ENCODE data around the gene KLK2.

KLK2 gene

DNA sequence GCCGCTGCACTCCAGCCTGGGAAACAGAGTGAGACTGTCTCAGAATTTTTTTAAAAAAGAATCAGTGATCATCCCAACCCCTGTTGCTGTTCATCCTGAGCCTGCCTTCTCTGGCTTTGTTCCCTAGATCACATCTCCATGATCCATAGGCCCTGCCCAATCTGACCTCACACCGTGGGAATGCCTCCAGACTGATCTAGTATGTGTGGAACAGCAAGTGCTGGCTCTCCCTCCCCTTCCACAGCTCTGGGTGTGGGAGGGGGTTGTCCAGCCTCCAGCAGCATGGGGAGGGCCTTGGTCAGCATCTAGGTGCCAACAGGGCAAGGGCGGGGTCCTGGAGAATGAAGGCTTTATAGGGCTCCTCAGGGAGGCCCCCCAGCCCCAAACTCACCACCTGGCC is at the start of gene KLK2:
KLK2 (plus strand) TSS at position 384 of the 400 bp plus-strand sequence. CDS start 35 bp downstream, outside the sequence.
- no peak for FAIRE-seq

DNA sequence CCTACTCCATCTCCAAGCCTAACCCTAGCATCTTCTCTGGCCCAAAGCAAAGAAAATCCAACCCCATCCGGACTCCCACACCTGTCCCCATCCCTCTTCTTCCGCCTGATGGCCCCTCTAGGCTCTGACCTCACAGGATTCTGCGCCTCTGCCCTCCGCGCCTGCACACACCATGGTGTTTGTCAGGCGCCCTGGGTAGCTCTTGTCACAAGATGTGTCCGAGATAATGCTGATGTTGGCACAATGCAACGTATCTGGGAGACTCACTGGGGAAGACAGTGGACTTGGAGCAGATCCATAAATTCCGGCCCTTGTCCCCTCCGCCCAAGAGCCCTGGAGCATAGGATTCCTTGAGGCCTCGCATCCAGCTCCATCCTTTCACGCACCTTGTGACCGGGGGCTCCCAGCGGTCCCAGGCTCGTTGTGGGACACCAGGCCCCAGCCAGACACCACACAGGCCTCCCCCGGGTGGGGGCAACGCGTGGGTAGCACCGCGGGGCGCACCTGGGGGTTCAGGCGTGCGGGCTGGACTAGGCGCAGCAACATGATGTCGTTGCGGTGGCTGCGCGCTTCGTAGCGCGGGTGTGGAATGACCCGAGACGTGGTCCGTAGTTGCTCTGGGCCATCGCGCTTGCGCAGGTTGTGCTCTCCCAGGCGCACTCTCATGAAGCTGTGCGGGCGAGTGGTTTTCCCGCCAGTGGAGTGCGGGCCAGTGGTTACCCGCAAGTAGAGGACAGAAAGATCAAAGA is 46.6 kb upstream of the KLK2 start:
- FAIRE-seq = no peak

DNA sequence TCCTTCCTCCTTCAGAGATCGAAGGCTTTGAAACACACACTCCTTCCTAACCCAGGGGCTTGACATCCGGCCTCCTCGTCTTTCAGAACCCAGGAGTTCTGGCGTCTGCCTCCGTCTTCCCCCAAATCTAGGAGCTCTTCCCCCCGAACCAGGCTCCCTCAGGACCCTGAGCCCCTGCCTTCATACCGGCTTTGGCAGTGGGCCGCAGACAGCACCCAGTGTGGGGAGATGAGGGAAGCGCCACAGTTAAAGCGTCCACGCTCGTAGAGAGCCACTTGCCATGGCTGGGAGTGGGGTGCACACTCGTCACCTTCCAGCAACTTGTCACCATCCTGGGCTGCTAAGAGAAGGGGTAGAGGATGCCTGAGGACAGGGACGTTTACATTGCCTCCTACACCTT is 45.8 kb upstream of the KLK2 start:
- FAIRE-seq = no peak

DNA sequence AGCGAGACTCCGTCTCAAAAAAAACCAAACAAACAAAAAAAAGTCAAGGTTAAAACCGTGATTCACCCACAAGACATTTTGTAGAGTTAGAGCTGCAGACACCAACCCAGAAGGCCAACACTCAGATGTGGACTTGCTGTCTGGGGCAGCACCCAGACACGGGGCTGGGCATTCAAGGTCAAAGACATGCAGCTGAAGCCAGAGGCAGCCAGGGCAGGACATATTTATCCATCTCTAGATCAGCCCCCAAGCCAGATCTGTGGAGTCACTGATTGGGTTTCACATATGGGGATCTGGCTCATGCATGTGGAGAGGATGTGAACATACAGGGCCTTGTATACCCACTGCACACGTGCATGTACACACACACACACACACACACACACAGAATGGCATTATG is 43.4 kb upstream of the KLK2 start:
- no peak for FAIRE-seq

DNA sequence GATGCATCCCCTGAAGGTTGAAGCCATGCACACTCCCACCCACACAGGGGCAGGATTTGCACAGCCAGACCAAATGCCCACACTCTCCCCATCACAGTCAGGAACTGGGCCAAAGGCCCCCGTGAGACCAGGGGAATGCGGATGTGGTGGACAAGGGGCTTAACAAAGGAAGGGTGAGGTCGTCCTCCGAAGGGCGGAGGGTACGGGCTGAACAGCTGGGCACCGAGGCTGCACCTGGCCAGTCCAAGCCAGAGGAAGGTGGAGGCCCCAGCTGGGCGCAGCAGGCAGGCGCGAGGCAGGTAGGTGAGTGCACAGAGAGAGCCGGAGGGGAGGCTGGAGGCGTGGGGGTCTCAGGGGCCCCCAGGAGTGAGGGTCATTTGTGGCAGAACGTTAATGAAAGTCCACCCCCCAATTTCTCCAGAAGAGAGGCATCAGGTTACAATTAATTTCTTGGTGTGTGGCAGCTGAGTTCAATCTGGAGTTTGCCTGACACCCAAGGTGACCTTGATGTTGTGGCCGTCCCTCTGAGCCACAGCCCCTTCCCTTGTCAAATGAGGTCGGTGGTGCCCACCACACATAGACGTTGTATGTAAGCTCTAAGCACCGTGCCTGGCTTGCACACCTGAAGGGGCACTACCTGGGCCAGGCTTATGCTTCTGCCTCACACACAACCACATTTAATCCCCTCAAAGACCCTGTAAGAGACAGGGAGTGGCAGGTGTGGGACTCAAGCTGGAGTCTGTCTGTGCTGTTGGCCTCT is 42.8 kb upstream of the KLK2 start:
- FAIRE-seq = no peak

DNA sequence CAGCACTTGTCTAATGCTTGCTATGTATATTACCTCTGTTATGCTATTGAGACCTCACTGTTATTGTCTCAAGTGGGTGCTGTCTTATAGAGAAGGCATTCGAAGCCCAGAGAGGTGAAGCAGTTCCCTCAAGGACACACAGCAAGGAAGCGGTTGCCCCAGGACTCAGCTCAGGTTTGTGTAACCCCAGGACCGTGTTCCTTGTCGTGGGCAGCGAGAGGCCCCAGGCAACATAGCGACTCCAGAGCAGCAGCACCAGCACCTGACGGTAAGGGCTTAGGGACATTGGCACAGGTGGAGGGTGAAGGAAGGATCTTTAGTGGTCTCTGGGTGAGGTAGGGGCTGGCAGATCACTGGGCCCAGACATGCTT is 42.2 kb upstream of the KLK2 start:
- FAIRE-seq = no peak

DNA sequence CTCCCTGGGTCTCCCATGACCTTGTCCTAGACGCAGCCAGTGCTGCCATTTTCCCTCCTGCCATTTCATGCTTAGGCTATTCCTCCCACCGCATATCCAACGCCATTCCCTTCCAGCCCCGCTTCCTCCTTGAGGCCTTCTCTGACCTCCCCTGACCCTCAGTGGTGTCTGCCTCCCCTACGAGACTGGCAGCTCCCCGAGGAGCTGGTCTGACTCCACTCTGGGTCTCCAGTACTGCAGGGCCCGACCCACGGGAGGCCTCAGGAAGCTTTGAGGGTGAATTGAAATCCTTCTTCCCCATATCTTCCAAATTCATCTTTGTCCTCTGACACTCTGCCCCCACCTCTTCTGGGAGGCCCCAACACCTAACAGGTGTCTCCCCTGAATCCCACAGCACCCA is 40.6 kb upstream of the KLK2 start:
- no peak for FAIRE-seq

DNA sequence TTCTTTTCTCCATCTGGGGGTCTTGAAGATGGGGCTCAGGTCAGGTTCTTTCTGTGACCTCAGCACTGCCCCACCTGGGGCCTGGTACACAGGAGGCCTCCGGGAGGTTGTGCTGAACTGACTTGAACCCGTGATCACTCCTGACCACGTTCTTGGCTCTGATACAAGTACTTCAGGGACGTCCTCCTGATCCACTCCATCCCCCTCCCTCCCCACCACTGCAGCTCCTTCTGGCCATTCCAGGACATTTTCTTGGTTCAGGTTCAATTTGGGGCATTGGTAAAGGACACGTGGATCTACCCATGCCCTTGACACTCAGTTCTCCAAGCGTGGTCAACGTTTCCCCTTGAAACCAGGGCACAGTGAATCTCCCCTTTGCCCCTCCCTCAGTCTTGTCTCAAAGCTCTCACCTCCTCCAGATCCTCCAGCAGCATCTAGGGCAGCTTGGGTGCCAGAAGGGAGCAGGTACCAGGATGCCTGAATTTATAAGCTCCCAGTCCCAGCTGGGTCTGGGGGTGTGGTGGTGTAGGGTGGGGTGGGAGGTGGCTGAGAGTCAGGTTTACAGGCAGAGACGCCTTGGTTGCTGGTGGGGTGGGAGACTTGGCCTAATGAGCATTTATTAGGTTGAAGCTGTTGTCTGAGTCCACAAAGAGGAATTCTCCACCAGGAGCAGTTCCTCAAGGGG is 40.0 kb upstream of the KLK2 start, which contains the start of gene KLK15:
KLK15 (minus strand) TSS at position 458 of the 685 bp plus-strand sequence. CDS start 2,082 bp downstream, outside the sequence.
- no peak for FAIRE-seq

DNA sequence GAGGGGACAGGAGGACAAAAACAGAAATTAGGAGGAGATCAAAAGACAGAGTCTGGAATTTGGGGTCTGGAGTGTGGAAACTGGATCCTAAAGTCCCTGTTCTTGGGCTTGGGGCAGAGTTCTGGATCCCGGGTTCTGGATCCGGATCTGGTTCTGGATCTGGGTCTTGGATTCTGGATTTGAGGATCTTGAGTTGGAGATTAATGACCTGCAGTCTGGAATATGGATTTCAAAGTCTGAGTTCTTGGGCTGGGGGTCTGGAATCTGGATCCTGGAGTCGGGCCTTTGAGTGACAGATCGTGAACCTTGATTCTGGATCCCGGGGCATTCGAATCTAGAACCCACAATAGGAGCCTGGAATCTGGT is 39.5 kb upstream of the KLK2 start:
- no peak for FAIRE-seq

DNA sequence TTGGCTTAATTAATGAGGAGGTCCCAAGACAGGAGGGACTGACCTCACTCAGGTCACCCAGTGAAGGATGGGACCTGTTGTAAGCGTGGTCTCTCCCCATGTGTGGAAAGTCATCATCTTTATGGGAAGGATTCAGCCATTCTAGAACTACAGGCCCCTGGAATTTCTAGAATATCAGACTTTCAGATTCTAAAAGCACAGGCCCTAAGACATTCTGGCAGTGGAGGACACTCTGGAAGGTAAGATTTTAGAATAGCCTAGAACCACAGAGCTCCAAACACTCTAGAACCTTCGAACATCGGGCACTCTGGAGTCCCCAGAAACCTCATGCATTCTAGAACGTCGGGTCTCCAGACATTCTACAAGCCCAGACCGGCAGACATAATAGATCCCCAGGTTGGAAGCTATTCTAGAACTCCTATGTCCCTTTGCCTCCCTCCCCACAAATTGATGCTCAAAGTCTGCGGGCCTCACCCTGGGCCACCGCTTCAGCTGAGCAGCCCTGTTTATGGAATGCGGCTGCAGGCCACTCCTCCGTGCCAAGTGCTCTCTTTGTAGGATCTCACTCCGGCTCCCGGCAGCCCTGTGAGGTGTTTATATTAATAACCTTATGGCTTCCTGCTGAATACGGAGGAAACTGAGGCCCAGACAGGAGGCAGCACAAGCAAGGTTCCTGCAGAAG is 38.0 kb upstream of the KLK2 start:
- no peak for FAIRE-seq

DNA sequence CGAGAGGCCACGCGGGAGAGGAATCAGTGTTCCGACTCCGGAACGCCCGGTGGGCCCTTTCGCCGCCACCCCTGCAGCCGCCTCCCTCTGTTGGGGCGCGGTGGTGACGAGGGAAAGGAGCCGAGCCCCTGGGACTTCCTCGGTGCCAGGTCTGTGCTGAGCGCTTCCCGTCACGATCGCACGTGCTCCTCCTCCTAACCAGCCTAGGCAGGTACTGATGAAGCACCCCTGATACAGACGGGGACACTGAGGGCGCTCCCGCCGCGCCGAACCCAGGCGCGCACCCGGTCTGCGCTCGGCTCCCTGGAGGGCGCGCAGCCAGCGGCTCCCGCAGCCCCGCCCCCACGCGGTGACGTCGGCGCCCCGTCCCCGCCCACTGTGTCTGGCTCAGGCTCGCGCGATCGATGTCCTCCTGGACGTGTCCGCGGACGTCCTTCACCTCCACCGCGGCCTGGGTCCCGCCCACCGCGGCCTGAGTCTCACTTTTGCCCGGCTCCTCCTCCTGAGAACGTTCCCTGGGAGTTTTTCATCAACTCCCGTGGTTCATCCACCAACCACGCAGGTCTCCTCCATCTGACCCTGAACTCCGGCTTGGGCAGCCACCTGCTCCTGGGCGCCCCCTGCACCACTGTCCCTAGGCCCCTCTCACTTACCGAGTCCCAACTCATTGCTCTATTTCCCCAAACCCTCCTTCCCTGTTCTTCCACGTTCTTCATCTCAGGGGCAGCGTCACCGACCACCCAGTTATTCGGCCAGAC is 37.3 kb upstream of the KLK2 start:
- FAIRE-seq = no peak

DNA sequence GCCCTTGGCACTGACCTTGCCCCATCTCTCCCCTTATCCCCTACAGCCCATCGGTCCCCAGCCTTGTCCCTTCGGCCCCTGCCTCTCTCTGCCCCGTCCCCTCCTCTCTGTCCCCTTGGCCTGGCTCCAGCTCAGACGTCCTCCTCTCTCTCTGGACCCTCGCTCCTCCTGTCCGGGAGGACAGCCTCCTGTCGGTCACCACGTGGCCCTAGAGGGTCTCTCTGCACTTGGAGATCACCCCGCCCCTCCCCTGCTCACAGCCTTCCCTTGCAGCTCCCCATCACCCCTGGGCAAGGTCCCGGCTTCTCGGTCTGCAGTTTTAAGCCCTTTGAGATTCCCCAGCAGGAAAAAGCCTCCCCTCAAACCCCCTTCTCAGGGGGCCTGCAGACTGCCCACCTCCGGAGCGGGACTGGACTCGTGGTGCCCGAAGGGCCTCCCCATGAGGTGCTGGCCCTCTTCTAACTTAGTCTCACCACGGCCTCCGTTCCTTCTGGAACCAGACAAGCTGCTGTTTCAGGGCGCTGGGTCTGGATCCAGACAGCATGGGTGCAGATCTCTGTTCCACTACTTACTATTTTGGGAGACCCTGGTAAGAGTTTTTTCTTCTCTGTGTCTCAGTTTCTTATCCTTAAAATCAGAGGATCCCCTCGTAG is 36.6 kb upstream of the KLK2 start:
- no peak for FAIRE-seq

DNA sequence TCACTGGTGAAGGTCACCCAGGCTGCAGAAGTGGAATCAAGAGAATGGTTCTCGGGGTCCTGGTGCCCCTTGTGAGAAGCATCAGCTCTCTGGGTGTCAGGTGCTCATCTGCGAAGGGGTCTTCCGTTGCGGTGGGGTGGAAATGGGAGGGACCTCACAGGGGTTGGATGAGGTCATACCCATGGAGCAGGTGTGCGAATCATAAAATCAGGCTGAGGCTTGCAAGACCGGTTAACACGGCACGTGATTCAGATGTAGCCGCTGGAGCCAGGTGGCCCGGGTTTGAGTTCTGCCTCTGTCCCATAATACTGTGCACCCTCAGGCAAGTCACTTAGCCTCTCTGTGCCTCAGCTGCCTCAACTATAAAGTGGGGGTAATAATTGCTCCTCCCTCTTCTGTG is 35.9 kb upstream of the KLK2 start:
- no peak for FAIRE-seq

DNA sequence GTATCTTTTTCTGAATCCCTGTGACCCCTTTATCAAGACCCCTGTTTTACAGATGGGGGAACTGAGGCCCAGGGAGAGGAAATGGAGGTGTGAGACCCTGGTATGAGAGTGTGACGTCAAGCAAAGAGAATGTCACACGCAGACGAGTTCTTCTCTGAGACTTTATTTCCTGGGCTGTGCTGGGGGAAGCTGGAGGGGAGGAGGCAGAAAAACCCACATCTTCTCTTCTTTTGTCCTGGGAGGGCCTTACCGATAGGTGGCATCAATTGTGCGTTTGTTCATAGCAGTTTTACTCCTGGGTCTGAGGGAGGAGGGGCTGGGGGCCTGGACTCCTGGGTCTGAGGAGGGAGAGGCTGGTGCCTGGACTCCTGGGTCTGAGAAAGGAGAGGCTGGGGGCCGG is 35.0 kb upstream of the KLK2 start:
- no peak for FAIRE-seq

DNA sequence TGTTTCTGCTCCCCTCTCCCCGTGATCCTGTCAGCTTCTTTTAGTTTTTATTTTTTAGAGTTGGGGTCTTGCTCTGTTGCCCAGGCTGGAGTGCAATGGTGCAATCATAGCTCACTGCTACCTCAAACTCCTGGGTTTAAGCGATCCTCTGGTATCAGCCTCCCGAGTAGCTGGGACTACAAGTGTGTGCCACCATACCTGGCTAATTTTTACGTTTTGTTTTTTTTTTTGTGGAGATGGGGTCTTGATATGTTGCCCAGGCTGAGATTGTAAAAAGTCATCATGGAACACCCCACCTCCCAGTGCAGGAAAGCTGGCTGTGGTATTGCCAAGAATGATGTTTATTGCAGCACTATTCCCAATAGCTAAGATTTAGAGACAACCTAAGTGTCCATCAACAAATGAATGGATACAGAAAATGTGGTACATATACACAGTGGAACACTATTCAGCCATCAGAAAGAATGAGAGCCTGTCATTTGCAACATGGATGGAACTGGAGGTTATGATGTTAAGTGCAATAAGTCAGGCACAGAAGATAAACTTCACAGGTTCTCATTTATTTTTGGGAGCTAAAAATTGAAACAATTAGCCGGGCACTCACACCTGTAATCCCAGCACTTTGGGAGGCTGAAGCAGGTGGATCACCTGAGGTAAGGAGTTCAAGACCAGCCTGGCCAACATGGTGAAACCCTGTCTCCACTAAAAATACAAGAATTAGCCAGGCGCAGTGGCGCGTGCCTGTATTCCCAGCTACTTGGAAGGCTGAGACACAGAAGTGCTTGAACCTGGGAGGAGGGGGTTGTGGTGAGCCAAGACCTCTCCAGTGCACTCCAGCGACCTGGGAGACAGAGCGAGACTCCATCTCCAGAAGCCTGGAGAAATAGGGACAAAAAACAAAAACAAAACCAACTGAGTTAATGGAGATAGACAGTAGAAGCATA is 33.3 kb upstream of the KLK2 start:
- FAIRE-seq = no peak

DNA sequence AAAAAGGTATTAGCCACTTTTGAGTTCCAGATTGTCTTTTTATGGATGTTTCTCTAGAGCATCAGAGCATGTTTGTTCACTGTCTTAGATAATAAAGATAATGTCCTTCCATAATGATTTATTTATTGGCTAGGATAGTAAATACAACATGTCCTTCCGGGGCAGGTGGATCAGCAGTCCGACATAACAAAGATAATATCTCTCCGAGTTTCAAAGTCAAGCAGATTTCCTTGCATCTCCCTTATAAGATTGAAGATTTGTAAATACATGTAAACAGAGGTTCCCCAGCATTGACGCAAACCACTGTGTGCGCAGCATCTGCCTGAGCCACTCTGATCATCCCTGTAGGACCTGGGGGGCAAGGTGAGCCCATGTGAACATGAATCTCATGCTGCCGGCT is 31.1 kb upstream of the KLK2 start:
- FAIRE-seq = no peak

DNA sequence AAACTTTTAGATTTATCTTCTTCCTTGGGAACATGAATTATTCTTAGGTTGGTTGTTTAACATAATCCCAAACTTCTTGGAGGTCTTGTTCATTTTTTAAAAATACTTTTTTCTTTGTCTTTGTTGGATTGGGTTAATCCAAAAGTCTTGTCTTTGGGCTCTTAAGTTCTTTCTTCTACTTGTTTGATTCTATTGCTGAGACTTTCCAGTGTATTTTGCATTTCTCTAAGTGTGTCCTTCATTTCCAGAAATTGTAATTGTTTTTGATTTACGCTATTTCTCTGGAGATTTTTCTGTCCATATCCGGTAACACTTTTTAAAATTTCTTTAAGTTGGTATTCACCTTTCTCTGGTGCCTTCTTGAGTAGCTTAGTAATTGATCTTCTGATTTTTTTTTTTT is 30.0 kb upstream of the KLK2 start:
- FAIRE-seq = no peak

DNA sequence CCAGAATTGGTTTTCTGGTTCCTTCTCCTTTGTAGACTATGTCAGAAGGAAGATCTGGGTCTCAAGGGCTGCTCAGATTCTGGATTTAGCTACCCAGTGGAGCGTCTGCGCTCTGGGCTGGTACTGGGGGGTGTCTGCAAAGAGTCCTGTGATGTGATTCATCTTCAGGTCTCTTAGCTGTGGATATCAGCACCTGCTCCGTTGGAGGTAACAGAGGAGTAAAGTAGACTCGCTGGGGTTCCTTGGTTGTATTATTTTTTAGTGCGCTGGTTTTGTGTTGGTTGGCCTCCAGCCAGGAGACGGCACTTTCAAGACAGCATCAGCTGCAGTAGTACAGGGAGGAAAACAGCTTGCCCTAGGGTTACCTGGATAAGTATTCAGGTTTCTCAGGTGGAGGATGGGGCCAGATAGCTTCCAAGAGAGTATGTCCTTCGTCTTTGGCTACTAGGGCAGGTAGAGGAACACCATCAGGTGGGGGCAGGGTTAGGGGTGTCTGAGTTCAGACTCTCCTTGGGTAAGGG is 29.5 kb upstream of the KLK2 start:
- no peak for FAIRE-seq

DNA sequence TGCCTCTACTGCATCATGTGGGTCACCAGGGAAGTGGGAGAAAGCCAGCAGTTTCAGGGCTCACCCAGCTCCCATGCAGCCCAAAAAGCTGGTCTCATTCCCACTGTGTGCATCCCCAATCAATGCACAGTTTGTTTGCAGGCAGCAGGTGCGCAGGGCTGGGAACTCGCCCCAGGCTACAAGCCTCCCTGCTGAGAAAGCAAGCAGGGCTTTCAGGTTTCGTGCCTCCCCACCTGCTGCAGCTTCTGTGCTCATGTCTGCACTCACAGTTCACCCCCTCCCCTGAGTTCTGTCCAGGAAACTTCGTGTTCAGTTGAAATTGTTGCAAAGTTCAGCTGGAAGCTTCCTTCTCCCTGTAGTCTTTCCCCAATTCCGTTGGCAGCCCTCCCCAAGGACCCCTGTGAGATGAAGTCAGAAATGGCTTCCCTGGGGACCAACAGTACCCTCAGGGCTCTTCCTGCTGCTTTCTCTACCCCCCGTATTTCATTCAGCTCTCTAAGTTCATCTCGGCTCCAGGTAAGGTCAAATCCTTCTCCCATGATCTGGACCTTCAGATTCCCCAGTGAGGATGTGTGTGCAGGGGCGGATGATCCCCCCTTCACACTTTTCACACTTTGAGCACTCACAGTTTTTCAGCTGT is 28.8 kb upstream of the KLK2 start:
- FAIRE-seq = no peak

DNA sequence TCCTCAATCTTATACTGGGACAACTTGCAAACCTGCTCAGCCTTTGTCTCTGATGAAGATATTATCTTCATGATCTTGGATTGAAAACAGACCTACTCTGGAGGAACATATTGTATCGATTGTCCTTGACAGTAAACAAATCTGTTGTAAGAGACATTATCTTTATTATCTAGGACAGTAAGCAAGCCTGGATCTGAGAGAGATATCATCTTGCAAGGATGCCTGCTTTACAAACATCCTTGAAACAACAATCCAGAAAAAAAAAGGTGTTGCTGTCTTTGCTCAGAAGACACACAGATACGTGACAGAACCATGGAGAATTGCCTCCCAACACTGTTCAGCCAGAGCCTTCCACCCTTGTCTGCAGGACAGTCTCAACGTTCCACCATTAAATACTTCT is 22.5 kb upstream of the KLK2 start:
- FAIRE-seq = no peak
